Stomach smooth muscle (tissue), 2 donors: ENCODE results near the gene TCTN1.
A peak's percentile ranks its signal among the peaks of the same experiment; 100 is the strongest.
"Not testable (repeated sequence)": the region's sequence is repeated elsewhere in the genome, so short reads cannot be mapped to it uniquely, and the experiment has no call there.

Experiments used
- H3K27ac ChIP-seq: one replicate; pipeline ENCODE4 v1.7.0; 2013; ENCODE audit warnings: mild to moderate bottlenecking, low read length, inconsistent platforms
- H3K27me3 ChIP-seq, 2 donors: one replicate each; pipeline ENCODE4 v1.7.0; 2013; ENCODE audit warnings: low read length in 2 of 2; ENCODE audit not compliant: insufficient read depth in 2 of 2, control insufficient read depth in 1 of 2
- H3K36me3 ChIP-seq, 2 donors: one replicate each; pipeline ENCODE4 v1.7.0; 2013; ENCODE audit warnings: low read length in 2 of 2; ENCODE audit not compliant: control insufficient read depth in 2 of 2, insufficient read depth in 2 of 2
- H3K4me1 ChIP-seq: one replicate; pipeline ENCODE4 v1.7.0; 2013; ENCODE audit warnings: low read length; ENCODE audit not compliant: control insufficient read depth, insufficient read depth
- H3K4me3 ChIP-seq, 2 donors: one replicate each; pipeline ENCODE4 v1.7.0; 2013; ENCODE audit warnings: low read length in 2 of 2
- H3K9ac ChIP-seq, 2 donors: one replicate each; pipeline ENCODE4 v1.7.0; 2013; ENCODE audit warnings: low read length in 2 of 2, mild to moderate bottlenecking in 1 of 2
- H3K9me3 ChIP-seq, 2 donors: one replicate each; pipeline ENCODE4 v1.7.0; 2013; ENCODE audit warnings: low read length in 2 of 2; ENCODE audit not compliant: control insufficient read depth in 2 of 2
- donor health status: healthy.
- donor health status: Pancreatic carcinoma.

The TCTN1 gene

DNA sequence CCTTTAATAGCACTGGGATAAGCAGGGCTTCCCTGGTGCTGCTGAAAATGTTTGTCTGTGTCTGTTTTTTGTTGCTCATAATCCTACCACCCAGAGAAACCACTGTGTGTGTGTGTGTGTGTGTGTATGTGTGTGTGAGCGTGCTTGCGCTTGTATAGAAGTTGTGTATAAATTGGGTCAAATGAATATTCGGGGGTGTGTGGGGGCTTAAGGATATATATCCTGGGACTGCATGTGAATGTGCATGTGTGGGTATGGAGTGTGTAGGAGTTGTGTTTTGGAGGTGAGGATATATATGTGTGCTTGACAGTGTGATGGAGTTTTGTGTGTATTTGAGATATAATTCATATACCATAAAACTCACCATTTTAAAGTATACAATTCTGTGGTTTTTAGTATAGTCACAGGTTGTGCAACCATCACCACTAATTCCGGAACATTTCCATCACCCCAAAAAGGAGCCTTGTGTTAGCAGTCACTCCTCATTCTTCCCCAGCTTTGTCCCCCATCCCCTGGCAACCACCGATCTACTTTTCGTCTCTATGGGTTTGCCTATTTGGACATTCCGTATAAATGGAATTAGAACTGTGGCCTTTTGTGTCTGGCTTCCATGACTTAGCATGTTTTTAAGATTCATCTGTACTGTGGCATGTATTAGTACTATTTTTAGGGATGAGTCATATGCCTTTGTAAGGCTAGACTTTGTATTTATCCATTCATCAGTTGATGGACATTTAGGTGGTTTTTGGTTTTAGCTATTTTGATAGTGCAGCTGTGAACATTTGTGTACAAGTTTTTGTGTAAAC, 25.6 kb downstream of the TCTN1 start:
- no peak overlapping the region for H3K9ac ChIP-seq
- H3K27ac ChIP-seq, result no peak overlapping the region
- no peaks in the 10 kb centered on the region for H3K9me3 ChIP-seq
- H3K4me3 ChIP-seq, result no peak overlapping the region
- H3K36me3 ChIP-seq, result peaks cover 0 to 8% of the 10 kb centered on the region in 2 donors
- H3K27me3 ChIP-seq, result no peaks in the 10 kb centered on the region
- peaks cover 11% of the 10 kb centered on the region for H3K4me1 ChIP-seq

DNA sequence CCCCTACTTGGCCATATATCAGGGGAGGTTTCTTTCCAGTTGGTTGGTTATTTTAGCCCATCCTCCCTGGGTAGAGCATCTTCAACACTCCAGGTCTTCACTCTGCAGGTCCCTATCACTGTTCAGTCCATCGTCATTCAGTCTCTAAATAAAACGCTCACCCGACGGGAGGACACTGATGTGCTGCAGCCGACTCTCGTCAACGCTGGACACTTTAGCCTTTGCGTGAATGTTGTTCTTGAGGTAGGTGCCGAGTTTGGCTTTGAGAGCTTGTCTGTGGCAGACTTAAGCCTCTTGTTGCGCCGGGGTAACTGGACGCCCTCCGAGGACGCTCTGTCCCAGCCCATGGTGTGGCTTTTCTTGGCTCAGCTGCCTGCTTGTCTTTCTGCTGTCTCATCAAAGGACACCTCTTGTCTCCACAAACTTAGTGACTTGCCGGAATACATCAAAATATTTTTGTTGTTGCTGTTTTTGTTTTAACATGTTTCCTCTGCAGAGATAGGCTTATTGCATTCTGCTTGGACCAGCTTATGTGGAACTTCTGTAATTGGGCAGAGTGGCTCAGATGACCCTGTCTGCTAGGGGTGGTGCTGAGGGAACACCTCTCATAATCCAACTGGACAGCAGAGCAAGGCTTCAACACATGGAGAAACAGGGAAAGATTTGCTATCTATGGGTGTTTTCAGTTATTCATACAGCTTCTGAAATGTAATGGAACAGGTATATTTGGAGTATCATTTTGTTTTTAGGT, 26.5 kb downstream of the TCTN1 start:
- Histone ChIP-seq H3K27me3 (no peaks in the 10 kb centered on the region), H3K4me3 (no peak overlapping the region), H3K9ac (no peak overlapping the region), H3K36me3 (peaks cover 5 to 11% of the 10 kb centered on the region in 2 donors), H3K4me1 (peaks cover 11% of the 10 kb centered on the region), H3K27ac (no peak overlapping the region), H3K9me3 (no peaks in the 10 kb centered on the region)

DNA sequence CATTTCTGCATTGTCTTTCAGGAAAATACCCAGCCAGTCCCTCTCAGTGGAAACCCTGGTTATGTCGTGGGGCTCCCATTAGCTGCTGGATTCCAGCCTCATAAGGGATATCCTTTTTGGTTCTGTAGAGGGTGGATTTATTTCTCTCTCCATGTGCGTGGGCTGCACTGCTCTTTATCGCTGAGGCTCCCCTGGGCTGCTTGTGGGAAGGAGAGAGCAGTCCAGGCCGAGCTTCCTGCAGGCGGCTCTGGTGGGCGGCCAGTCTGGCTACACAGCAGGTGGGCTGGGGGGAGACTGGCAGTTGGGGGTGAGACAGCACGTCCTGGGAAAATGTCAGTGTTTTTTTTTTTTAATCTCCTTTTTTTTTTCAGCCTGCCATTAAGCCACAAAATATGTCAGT, 27.6 kb downstream of the TCTN1 start:
- no peaks in the 10 kb centered on the region for H3K27me3 ChIP-seq
- no peak overlapping the region for H3K27ac ChIP-seq
- no peaks in the 10 kb centered on the region for H3K9me3 ChIP-seq
- H3K36me3 ChIP-seq, result peaks cover 7 to 16% of the 10 kb centered on the region in 2 donors
- no peak overlapping the region for H3K9ac ChIP-seq
- H3K4me3 ChIP-seq, result no peak overlapping the region
- peaks cover 11% of the 10 kb centered on the region for H3K4me1 ChIP-seq

DNA sequence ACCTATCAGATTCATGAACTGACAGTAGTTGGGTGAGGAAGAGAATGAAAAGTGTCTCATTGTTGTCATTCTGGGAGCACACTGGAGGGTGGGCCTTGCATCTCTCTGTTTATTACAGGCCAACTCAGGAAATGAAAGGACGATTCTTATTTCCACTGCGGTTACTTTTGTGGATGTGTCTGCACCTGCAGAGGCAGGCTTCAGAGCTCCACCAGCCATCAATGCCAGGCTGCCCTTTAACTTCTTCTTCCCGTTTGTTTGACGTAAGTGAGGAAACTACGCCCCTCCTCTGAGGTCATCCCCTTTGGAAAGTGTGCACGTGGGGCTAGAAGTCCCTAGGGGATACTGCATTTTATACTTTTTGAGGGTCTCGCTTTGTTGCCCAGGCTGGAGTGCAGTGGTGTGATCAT, 33.7 kb downstream of the TCTN1 start:
- Histone ChIP-seq H3K27me3 (no peaks in the 10 kb centered on the region), H3K9me3 (no peaks in the 10 kb centered on the region), H3K27ac (no peak overlapping the region), H3K36me3 (peaks cover 23 to 33% of the 10 kb centered on the region in 2 donors), H3K9ac (no peak overlapping the region), H3K4me1 (no peaks in the 10 kb centered on the region), H3K4me3 (no peak overlapping the region)

DNA sequence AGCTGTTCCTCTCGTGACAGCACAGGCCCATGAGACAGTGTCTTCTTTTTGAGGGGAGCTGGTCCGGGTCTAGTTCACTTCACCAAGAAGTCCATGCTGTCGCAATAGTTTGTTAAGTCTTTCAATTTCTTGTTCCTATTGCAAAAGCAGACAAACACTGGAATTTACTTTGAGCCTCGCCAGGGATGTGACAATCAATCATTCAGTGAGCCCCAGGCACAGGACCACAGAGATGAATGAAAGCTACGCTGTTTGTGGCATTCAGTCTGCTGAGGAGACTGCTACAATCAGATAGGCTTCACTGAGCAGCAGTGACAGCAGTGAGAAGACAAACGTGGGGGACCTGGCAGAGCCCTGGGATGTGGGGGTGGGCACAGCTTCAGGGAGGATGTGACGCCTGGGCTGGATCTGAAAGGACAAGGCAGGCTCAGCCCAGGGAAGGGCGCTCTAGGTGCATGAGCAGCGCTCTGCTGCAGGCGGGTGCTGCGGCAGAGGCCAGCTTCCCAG, 35.5 kb downstream of the TCTN1 start:
- Histone ChIP-seq H3K36me3 (peaks cover 23 to 33% of the 10 kb centered on the region in 2 donors), H3K4me1 (no peaks in the 10 kb centered on the region), H3K9me3 (no peaks in the 10 kb centered on the region), H3K27me3 (no peaks in the 10 kb centered on the region), H3K27ac (no peak overlapping the region), H3K4me3 (no peak overlapping the region), H3K9ac (no peak overlapping the region)

DNA sequence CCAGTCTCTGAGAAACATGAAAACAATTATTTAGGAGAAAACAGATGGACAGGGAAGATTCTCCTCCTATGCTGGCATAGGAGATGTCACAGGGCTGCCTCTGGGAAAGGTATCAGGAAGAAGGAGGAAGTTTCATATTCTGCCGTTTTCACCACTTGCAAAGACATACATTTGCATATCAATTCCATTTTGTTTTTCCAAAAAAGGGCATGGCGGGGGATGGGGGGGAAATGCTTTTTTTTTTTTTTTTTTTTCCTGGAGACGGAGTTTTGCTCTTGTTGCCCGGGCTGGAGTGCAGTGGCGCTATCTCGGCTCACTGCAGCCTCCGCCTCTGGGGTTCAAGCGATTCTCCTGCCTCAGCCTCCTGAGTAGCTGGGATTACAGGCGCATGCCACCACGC, 40.3 kb downstream of the TCTN1 start:
- not testable (repeated sequence) for H3K27me3 ChIP-seq, H3K9me3 ChIP-seq, H3K4me1 ChIP-seq, H3K27ac ChIP-seq, H3K9ac ChIP-seq, H3K4me3 ChIP-seq
- peaks cover 8 to 15% of the 10 kb centered on the region in 2 donors for H3K36me3 ChIP-seq

DNA sequence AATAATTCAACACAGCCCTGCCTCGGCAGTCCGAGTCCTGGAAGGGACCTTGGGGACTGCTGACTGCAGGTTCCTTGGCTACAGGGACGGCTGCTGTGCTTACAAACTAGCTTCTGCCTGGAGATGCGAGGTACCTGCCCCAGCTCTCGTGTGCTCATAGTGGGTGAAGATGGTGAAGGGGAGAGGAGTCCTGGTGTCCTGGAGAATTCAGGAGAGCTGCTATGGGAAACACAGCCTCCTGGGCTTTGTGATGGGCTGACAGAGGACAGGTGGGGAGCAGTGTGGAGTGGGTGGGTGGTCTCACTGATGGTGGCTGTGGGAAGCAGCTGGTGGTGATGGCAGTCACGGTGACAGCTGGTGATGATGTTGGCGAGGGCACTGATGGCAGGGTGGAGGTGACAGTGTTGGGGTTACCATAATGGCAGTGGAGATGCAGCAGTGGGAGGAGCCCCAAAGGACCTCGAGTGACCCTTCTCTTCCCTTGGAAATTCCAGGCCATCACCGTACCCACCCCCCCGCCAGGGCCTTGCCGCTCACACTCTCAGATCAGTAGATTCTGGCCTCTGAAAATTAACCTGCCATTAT, 42.2 kb downstream of the TCTN1 start:
- Histone ChIP-seq H3K9ac (no peak overlapping the region), H3K27ac (no peak overlapping the region), H3K27me3 (no peaks in the 10 kb centered on the region), H3K9me3 (no peaks in the 10 kb centered on the region), H3K4me3 (no peak overlapping the region), H3K36me3 (peaks cover 4 to 15% of the 10 kb centered on the region in 2 donors), H3K4me1 (no peaks in the 10 kb centered on the region)

DNA sequence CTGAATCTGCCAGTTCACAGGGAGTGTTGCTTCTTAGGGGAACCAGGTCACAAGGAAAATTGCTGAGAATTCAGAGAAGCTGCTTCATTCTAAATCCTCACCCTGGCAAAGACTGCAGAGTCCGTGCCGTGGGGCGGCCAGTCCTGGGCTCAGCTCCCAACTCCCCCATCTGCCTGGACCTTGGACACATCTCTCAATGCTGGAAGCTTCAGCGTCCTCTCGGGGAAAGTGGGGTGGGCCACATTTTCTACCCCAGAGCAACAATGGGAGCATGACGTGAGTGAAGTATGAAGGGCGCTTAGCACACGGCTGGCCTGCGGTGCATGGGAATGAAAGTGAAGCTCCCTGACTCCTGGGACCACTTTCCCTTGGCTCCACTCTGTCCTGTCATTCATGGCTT, 43.8 kb downstream of the TCTN1 start:
- Histone ChIP-seq H3K4me1 (no peaks in the 10 kb centered on the region), H3K27ac (no peak overlapping the region), H3K9ac (no peak overlapping the region), H3K36me3 (peaks cover 4 to 9% of the 10 kb centered on the region in 2 donors), H3K9me3 (no peaks in the 10 kb centered on the region), H3K27me3 (no peaks in the 10 kb centered on the region), H3K4me3 (peak overlapping the region in 1 of 2 donors; percentile 8)

DNA sequence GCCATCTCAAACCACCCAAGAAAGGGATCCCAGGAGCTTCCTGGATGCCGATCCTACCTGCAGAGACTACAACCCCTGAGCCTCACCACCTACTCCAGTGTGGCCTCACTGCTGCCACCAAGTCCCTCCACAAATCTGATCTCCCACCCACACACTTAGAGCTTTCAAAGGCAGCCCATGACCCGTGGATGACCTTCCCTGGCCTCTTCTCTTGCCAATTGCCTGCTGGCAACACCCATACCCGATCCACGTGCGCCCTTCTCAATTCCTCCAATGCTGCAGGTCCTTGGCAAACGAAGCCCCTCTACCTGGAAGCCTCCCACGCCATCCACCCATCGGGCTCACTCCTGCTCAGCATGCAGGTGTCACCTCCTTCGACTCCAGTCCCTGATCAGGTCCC, 44.3 kb downstream of the TCTN1 start:
- Histone ChIP-seq H3K4me1 (no peaks in the 10 kb centered on the region), H3K9me3 (no peaks in the 10 kb centered on the region), H3K27ac (no peak overlapping the region), H3K36me3 (peaks cover 4 to 9% of the 10 kb centered on the region in 2 donors), H3K27me3 (no peaks in the 10 kb centered on the region), H3K9ac (no peak overlapping the region), H3K4me3 (no peak overlapping the region)

DNA sequence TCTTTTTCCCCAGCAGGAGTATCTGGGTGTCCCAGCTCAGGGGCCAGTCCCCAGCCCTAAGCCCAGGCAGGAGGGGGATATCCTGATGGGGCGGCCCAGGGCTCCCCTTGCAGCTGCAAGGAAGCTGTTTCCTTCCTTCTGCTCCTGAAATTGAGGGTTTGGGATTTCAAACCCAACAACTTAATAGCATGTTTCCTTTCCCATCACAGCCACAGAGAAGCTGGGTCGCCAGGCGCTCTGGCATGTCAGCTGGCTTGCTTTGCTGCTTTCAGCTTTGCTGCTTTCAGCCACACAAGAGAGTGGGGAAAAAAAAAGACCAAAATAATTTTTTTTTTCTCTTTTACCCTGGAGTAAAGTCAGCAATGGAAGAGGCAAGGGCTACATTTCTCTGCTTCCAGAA, 44.9 kb downstream of the TCTN1 start:
- no peaks in the 10 kb centered on the region for H3K9me3 ChIP-seq
- no peak overlapping the region for H3K4me3 ChIP-seq
- no peaks in the 10 kb centered on the region for H3K4me1 ChIP-seq
- no peak overlapping the region for H3K27ac ChIP-seq
- H3K36me3 ChIP-seq, result peaks cover 4 to 9% of the 10 kb centered on the region in 2 donors
- no peak overlapping the region for H3K9ac ChIP-seq
- no peaks in the 10 kb centered on the region for H3K27me3 ChIP-seq
